ENCODE data around the gene FAM170B.

FAM170B gene

DNA sequence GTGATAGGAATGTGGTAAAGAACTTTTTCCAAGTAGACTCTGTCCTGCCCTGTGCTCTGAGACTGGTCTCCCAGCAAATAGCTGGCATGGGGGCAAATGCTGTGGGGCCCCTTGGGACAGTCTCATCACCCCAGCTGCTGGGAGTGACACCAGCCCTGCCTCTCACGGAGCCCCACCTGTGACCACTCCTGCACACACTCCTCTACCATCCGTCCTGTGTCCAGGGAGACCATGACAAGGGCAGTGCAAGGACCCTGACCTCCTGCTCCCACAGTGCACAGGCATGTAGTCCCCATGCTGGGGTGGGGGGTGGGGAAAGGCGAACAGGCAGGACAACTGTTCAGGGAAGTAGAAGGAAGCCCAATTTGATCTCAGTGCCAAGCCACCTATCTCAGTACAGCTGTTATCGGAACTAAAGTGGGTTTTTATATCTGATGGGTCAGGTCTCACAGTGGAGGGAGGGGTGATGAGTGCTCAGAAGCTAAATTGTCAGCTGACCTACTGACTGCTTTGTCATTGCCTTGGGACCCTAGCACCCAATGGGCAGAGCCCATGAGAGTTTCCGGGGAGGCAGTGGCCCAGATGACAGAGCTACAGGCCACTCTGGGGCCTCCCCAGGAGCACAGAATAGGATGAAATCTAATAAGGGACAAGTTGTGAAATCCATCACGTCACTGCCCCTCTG lies 43.0 kb downstream of the FAM170B start:
- peaks cover 9% of the 10 kb centered on the region for H3K79me2 ChIP-seq
- no peak overlapping the region for H3K4me2 ChIP-seq (ENCODE audit: low read length)
- no peak overlapping the region for H2AFZ ChIP-seq
- no peak overlapping the region for H3K9ac ChIP-seq
- no peak overlapping the region for H3K27ac ChIP-seq
- H3K27me3 ChIP-seq (ENCODE audit: control insufficient read depth, insufficient read depth, low read length) = no peaks in the 10 kb centered on the region
- H3K9me3 ChIP-seq (ENCODE audit: control insufficient read depth, low read length) = no peaks in the 10 kb centered on the region
- H3K4me3 ChIP-seq (ENCODE audit: low read depth, low read length) = no peak overlapping the region
- H3K36me3 ChIP-seq (ENCODE audit: control insufficient read depth, insufficient read depth, low read length) = no peaks in the 10 kb centered on the region
- TF ChIP-seq, protein P1, sequence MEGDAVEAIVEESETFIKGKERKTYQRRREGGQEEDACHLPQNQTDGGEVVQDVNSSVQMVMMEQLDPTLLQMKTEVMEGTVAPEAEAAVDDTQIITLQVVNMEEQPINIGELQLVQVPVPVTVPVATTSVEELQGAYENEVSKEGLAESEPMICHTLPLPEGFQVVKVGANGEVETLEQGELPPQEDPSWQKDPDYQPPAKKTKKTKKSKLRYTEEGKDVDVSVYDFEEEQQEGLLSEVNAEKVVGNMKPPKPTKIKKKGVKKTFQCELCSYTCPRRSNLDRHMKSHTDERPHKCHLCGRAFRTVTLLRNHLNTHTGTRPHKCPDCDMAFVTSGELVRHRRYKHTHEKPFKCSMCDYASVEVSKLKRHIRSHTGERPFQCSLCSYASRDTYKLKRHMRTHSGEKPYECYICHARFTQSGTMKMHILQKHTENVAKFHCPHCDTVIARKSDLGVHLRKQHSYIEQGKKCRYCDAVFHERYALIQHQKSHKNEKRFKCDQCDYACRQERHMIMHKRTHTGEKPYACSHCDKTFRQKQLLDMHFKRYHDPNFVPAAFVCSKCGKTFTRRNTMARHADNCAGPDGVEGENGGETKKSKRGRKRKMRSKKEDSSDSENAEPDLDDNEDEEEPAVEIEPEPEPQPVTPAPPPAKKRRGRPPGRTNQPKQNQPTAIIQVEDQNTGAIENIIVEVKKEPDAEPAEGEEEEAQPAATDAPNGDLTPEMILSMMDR (IDR thresholded peaks at IDR 0.05) = no peak
- peaks cover 6% of the 10 kb centered on the region for H3K4me1 ChIP-seq

DNA sequence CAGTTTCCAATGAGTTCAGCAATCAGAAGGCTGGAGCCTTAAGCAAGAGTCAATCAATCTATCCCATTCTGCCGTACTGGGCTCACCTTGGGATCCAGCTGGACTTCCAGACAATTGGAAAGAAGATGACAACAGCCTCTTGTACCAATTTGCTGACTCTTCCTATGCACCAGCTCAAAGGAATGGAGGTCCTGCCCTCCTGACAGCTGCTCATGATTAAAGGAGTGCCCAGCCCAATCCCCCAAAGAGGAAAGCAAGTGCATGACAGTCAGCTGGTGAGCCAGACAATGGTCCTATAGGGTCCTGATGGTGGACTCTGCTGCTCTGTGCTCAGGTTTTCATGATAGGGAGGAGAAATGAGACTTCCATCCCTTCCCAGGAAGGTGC lies 43.6 kb downstream of the FAM170B start:
- Histone ChIP-seq H2AFZ (no peak overlapping the region), H3K4me3 (ENCODE audit: low read depth, low read length) (no peak overlapping the region), H3K4me2 (ENCODE audit: low read length) (no peak overlapping the region), H3K27ac (no peak overlapping the region), H3K79me2 (peaks cover 9% of the 10 kb centered on the region), H3K27me3 (ENCODE audit: control insufficient read depth, insufficient read depth, low read length) (no peaks in the 10 kb centered on the region), H3K9ac (no peak overlapping the region), H3K9me3 (ENCODE audit: control insufficient read depth, low read length) (no peaks in the 10 kb centered on the region), H3K4me1 (peaks cover 6% of the 10 kb centered on the region), H3K36me3 (ENCODE audit: control insufficient read depth, insufficient read depth, low read length) (no peaks in the 10 kb centered on the region)
- TF ChIP-seq, protein P1 (IDR thresholded peaks at IDR 0.05) = no peak

DNA sequence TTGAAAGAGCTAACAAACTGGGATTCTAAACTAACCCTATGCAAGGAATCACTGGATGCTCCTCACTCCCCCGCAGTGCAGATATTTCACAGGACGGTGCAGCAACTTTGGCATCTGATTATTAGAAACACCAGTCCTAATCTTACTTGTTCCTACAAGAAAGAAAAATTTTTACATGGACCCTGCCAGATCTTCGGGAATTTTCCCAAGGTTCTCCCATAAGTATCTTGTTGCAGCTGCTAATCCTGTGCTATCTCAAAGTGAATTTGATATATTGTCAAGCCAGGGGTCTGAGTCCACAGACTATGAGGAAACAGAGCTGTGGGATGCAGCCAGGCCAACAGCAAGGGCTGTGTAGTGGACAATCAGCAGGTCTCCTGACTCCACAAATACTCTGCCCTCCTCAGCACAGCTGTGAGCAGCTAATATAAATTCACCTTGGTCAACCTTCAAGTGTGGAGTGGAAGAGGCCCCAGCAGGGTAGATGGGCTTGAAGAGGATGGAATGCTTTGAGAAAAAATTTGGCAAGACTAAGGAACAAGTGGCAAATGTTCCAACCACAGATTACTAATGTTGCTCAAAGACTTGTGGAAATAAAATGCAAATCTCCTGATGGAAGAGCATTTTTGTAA lies 44.1 kb downstream of the FAM170B start:
- Histone ChIP-seq H3K9me3 (ENCODE audit: control insufficient read depth, low read length) (no peaks in the 10 kb centered on the region), H3K36me3 (ENCODE audit: control insufficient read depth, insufficient read depth, low read length) (no peaks in the 10 kb centered on the region), H3K27me3 (ENCODE audit: control insufficient read depth, insufficient read depth, low read length) (no peaks in the 10 kb centered on the region), H3K4me3 (ENCODE audit: low read depth, low read length) (no peak overlapping the region), H2AFZ (no peak overlapping the region), H3K4me2 (ENCODE audit: low read length) (no peak overlapping the region), H3K27ac (no peak overlapping the region), H3K9ac (no peak overlapping the region), H3K4me1 (peaks cover 6% of the 10 kb centered on the region), H3K79me2 (peaks cover 9% of the 10 kb centered on the region)
- TF ChIP-seq, protein P1 (IDR thresholded peaks at IDR 0.05) = no peak

DNA sequence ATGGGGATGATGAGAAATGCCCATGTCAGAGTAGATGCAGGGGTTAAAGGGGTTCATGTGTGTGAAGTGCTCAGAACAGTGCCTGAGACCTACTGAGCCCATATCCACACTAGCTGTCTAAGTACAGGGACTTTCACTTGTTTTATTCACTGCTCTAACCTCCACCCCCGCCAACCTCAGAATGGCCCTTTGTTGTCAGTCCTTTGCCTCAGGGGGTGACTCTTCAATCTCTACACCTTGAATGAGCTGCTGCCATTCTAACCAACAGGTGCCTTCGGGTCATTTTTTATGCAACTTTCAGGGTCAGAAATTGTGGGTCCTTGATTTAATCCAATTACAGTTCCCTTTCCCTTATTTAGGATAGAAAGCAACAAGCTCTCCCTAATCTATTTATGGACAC lies 44.7 kb downstream of the FAM170B start:
- H3K27me3 ChIP-seq (ENCODE audit: control insufficient read depth, insufficient read depth, low read length) = no peaks in the 10 kb centered on the region
- no peak overlapping the region for H3K4me2 ChIP-seq (ENCODE audit: low read length)
- no peaks in the 10 kb centered on the region for H3K9me3 ChIP-seq (ENCODE audit: control insufficient read depth, low read length)
- H3K9ac ChIP-seq = no peak overlapping the region
- H3K4me1 ChIP-seq = peaks cover 6% of the 10 kb centered on the region
- no peak overlapping the region for H3K27ac ChIP-seq
- no peaks in the 10 kb centered on the region for H3K36me3 ChIP-seq (ENCODE audit: control insufficient read depth, insufficient read depth, low read length)
- TF ChIP-seq, protein P1 (IDR thresholded peaks at IDR 0.05) = no peak
- H3K4me3 ChIP-seq (ENCODE audit: low read depth, low read length) = no peak overlapping the region
- H3K79me2 ChIP-seq = peaks cover 9% of the 10 kb centered on the region
- no peak overlapping the region for H2AFZ ChIP-seq

DNA sequence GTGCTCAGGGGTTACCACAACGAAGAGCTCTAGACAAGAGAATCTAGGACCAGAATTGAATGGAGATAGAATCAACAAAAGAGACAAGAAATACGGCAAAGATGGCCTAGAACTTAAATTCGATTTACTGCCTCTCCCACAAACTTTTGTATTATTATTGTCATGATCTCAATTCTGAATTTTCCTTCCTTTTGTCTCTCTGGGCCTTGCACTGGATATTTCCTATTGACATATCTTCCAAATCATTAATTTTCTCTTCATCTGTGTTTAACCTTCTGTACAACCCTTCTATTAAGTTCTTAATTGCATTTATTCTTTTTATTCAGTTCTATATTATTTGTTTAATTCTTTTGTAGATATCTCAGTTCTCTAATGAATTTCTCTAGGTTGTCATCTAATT lies 46.9 kb downstream of the FAM170B start:
- Histone ChIP-seq H3K4me2 (ENCODE audit: low read length) (no peak overlapping the region), H3K27me3 (ENCODE audit: control insufficient read depth, insufficient read depth, low read length) (no peaks in the 10 kb centered on the region), H3K9ac (no peak overlapping the region), H3K36me3 (ENCODE audit: control insufficient read depth, insufficient read depth, low read length) (no peaks in the 10 kb centered on the region), H2AFZ (no peak overlapping the region), H3K4me3 (ENCODE audit: low read depth, low read length) (no peak overlapping the region), H3K79me2 (peaks cover 9% of the 10 kb centered on the region), H3K27ac (no peak overlapping the region), H3K4me1 (peaks cover 7% of the 10 kb centered on the region), H3K9me3 (ENCODE audit: control insufficient read depth, low read length) (no peaks in the 10 kb centered on the region)
- TF ChIP-seq, protein P1 (IDR thresholded peaks at IDR 0.05) = no peak

Measured in parathyroid adenoma (tissue), 2 donors.